ENCODE measurements around the gene CDH4. TPM values are rescaled to one million over a fixed set of nuclear protein-coding genes. Genes with fewer than 3 reads are reported as not detected.

The CDH4 gene
- total RNA-seq, 1 donor from 2014 or later: 0.06 TPM

GRCh38 chr20:61965606-61966491, 713.8 kb downstream of the CDH4 start:
- Histone ChIP-seq H3K27me3 (ENCODE audit: low read depth) (peaks cover 34% of the 10 kb centered on the region), H3K4me1 (no peaks in the 10 kb centered on the region), H3K4me3 (no peak overlapping the region), H3K9me3 (no peaks in the 10 kb centered on the region), H3K27ac (no peak overlapping the region), H3K36me3 (no peaks in the 10 kb centered on the region)
- ATAC-seq: peak; percentile 12 to 27
- intact Hi-C loops (cut with DNase I): no loop called here
- DNase-seq: no peak
- TF ChIP-seq, protein P1, sequence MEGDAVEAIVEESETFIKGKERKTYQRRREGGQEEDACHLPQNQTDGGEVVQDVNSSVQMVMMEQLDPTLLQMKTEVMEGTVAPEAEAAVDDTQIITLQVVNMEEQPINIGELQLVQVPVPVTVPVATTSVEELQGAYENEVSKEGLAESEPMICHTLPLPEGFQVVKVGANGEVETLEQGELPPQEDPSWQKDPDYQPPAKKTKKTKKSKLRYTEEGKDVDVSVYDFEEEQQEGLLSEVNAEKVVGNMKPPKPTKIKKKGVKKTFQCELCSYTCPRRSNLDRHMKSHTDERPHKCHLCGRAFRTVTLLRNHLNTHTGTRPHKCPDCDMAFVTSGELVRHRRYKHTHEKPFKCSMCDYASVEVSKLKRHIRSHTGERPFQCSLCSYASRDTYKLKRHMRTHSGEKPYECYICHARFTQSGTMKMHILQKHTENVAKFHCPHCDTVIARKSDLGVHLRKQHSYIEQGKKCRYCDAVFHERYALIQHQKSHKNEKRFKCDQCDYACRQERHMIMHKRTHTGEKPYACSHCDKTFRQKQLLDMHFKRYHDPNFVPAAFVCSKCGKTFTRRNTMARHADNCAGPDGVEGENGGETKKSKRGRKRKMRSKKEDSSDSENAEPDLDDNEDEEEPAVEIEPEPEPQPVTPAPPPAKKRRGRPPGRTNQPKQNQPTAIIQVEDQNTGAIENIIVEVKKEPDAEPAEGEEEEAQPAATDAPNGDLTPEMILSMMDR (IDR thresholded peaks at IDR 0.05): no peak

DNA sequence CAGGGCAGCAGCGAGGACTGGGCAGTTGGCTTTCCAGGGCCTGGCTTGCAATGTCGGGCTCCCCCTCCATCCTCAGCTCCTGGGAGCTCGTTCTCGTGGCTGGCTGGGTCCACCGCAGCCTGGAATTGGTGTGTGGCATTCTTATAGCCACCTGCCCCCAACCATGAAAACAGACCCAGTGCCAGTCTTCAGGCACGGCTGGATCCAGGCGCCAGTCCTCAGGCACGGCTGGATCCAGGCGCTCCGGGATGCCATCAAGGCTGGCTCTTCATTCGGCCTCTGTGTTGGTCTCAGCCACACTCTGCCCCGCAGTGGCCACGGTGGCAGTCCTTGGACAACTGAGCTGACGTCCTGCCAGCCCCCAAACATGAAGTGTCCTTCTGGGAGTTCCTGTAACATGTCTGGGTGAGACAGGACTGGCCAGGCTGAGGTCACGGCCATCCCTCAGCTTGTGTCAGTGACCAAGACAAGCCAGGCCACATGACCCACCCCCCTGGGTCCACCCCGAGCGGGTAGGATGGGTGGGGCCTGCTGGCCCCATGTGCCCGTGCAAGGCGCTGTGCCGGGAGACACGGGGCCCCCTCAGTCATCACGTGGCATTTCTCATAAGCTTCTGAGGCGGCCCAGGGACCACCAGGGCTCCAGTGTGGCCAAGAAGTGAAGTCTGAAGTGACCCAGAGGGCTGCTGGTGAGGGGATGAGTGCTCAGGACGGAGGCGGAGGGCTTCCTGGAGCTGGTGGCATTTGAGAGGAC, 714.6 kb downstream of the CDH4 start:
- no peak for ATAC-seq

DNA sequence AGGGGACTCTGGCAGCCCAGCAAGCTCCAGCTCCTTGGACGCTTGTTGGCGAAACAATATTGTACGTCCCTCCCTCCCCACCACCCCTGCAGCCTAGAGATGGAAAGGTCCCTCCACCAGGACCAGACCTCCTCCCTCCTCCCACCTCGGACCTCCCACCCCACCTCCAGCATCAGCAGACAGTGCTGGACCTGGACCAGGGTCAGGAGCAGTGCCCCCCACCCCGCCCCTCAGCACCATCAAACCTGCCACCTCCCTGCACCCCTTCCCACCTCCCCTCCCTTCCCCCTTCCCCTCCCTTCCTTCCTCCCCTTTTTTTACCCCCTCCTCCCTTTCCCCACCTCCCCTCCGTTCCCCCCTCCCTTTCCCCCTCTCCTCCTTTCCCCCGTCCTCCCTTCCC, 715.2 kb downstream of the CDH4 start:
- H3K27ac ChIP-seq: no peak overlapping the region
- DNase-seq (no peak), ATAC-seq (no peak)
- peaks cover 3% of the 10 kb centered on the region for H3K36me3 ChIP-seq
- intact Hi-C loops (cut with DNase I): no loop called here
- TF ChIP-seq, protein P1 (IDR thresholded peaks at IDR 0.05): no peak
- H3K9me3 ChIP-seq: no peaks in the 10 kb centered on the region
- H3K4me1 ChIP-seq: no peaks in the 10 kb centered on the region
- H3K27me3 ChIP-seq (ENCODE audit: low read depth): peaks cover 34% of the 10 kb centered on the region
- no peak overlapping the region for H3K4me3 ChIP-seq

More for the DNA sequence above, 714.6 kb downstream of the CDH4 start:
- Histone ChIP-seq H3K27me3 (ENCODE audit: low read depth) (peaks cover 34% of the 10 kb centered on the region), H3K4me3 (no peak overlapping the region), H3K27ac (no peak overlapping the region), H3K4me1 (no peaks in the 10 kb centered on the region), H3K9me3 (no peaks in the 10 kb centered on the region), H3K36me3 (no peaks in the 10 kb centered on the region)
- no peak for DNase-seq
- intact Hi-C loops (cut with DNase I): no loop called here
- TF ChIP-seq, protein P1 (IDR thresholded peaks at IDR 0.05): no peak

- DNase-seq (no peak), ATAC-seq (no peak)
- H3K36me3 ChIP-seq: peaks cover 12% of the 10 kb centered on the region
- intact Hi-C loops (cut with DNase I): no loop called here
- H3K4me1 ChIP-seq: no peaks in the 10 kb centered on the region
- H3K4me3 ChIP-seq: no peak overlapping the region
- no peak overlapping the region for H3K27ac ChIP-seq
- no peaks in the 10 kb centered on the region for H3K9me3 ChIP-seq
- H3K27me3 ChIP-seq (ENCODE audit: low read depth): peaks cover 31% of the 10 kb centered on the region
- TF ChIP-seq, protein P1 (IDR thresholded peaks at IDR 0.05): no peak
Observed at GRCh38 chr20:61968036-61968810, 716.2 kb downstream of the CDH4 start.

DNA sequence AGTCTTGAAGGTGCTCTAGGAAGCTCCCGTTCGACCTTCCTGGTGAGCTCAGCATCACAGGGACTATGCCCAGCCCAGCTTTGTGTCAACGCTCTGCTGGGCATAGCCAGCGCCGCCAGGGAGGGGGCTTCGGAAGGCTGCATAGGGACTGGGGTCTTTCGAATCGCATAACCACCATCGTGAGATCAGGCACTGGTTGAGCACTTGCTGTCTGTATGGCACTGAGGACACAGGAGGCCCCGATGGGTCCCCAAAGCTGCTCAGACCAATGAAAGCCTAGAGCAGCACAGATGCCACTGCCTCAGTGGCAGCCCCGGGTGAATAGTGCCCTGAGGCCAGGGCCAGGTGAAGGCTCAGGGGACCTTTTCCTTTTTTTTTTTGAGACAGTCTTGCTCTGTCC, 716.9 kb downstream of the CDH4 start:
- TF ChIP-seq, protein P1 (IDR thresholded peaks at IDR 0.05): no peak
- no peak for ATAC-seq
- Histone ChIP-seq H3K27ac (no peak overlapping the region), H3K4me3 (no peak overlapping the region), H3K36me3 (peaks cover 19% of the 10 kb centered on the region), H3K4me1 (no peaks in the 10 kb centered on the region), H3K27me3 (ENCODE audit: low read depth) (peaks cover 24% of the 10 kb centered on the region), H3K9me3 (no peaks in the 10 kb centered on the region)
- intact Hi-C loops (cut with DNase I): no loop called here
- DNase-seq: no peak
